Myocyte (in vitro differentiated cells): ENCODE results near the gene VAT1L. TPM values are rescaled to one million over a fixed set of nuclear protein-coding genes. Genes with fewer than 3 reads are reported as not detected.

Experiments
- DNase-seq: peaks from one replicate; pipeline ENCODE4 v3.0.0-alpha.2; 2012; ENCODE audit warnings: low read depth
- total RNA-seq: library from RNA; depleted of rRNA; stranded (reverse); fragments of >200 nt; gene quantifications from 2 replicates; pipeline ENCODE4 v1.2.3, GENCODE V29; 2014

Gene VAT1L
- total RNA-seq, 1 donor from 2014 or later, result not detected

DNA sequence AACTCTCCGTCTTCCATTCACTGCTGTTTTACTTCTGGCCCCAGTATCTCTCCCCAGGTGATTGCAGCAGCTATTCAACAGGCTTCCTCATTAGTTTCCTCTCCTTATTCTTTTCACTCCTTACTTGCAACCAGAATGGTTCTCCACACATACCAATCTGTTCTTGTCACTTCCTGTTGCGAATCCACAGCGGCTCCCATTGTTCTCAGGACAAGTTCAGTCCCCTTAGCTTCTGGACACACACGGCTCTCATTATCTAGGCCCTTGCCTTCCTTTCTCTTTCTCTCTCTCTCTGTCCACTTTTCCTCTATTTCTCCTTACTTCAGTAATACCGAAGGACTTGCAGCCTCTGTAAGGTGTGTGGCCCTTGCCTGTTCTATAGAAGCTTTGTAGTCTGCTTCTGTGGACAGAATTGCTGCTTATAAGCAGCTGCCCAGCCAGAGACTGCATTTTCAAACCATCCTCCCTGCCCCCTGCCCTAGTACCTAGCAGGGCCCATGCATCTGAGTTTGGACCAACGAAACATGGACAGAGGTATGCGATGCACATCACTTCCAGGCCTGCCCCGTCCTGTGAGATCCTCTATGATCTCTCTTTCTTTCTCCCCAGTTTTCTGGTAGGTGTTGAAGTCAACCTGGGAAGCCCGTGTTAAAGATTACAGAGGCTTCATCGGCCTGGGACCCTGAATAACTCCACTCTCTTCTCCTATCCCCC is 45.7 kb downstream of the VAT1L start:
- no peak for DNase-seq

DNA sequence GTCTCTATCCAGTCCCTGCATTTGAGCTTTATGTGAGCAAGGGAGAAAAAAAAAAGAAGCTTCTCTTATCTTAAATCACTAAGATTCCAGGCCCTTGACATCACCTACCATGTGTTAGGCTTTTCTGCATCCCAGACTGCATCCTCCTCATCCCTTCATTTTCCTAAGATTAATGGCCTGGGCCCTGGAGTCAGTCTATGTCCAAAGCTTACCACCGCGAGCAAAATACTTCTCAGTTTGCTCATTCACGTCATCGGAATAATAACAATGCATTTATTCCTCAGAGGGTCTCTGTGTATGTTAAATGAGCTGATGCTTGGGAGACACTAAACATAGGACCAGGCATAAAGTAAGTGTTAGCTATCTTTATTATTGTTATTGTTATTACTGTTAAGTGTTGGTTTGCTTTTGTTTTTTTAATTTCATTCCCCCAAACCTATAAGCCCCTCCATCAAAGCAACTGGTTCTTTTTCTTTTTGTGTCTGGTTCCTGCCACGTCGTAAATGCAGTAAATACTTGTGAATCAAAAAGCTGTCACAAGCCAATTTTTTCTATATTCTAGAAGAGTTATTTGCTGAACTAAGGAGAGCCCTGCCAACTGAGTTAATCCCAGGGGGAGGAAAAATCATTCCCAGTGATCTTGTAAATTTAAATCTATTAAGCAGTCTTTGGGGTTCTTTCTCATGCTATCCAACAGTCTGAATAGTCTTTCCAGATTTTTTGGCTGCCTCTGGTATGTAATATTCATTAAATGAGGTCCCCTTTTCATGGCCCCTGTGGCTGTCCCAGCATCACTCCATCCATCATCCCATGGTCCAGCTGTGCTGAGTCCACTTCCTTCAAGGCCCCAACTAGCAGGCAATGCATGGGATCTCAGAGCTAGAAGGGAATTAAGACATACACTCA is 46.5 kb downstream of the VAT1L start:
- DNase-seq, result no peak

DNA sequence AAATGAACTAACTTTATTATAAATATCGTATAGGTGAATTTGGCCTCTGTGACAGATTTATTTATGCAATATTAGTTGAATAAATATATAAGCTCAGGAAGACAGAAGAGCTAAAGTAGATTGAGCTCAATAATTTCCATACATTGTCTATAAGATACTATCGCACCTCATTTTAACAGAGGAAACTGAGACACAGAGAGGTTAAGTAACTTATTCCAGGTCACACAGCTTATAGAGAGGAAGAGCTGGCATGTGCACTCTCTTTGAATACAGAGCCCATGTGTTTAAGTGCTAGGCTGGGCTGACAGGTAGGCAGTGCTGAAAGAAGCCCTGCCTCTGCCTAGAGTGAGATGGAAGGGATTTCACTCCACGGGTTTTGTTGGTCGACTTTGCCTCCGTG is 48.4 kb downstream of the VAT1L start:
- DNase-seq, result no peak

DNA sequence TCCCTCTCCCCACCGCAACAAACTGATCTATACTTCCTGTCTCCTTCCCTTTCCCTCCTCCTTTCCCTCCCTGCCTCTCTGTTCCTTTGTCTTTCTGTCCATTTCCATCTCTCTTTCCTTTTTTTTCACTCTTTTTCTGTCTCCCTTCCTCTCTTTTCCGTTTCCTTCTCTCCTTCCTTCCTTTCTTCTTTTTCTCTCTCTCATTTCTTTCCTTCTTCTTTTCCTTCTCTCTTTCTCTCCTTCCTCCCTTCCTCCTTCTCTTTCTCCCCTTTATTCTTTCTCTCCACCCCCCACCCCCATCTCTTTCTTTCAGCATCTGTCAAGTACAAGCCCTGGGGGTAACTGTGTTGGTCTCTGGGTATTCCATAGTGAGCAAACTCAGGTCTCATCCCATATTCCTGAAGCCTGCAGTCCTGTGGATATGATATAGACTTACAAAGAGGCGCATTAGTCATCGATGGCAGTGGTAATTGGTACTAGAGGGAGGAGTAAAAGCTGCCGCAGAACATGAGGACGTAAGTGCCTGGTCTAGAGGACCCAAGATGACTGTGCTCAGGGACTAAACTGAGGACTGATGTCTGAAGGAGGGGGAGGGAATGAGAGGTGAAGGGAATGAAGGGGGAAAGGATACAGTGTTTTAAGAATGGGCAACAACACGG is 50.4 kb downstream of the VAT1L start:
- DNase-seq, result no peak

DNA sequence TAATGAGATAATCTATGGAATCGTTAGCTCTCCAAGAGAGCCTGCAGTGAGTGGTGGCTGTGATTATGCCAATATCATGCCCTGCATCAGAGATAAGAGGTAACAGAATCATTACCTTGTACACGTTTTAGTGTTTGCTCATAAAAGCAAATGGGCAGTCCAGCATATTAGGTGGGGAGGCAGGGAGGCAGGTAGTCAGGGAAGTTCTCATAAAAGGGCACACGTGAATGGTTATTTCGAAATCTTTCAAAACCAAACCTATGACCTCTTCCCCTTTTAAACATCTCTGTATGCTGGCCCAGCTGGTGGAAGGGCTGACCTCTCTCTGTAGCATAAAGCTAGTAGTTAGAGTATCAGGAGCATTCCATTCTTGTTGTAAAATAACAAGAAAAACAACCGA is 51.7 kb downstream of the VAT1L start:
- no peak for DNase-seq

DNA sequence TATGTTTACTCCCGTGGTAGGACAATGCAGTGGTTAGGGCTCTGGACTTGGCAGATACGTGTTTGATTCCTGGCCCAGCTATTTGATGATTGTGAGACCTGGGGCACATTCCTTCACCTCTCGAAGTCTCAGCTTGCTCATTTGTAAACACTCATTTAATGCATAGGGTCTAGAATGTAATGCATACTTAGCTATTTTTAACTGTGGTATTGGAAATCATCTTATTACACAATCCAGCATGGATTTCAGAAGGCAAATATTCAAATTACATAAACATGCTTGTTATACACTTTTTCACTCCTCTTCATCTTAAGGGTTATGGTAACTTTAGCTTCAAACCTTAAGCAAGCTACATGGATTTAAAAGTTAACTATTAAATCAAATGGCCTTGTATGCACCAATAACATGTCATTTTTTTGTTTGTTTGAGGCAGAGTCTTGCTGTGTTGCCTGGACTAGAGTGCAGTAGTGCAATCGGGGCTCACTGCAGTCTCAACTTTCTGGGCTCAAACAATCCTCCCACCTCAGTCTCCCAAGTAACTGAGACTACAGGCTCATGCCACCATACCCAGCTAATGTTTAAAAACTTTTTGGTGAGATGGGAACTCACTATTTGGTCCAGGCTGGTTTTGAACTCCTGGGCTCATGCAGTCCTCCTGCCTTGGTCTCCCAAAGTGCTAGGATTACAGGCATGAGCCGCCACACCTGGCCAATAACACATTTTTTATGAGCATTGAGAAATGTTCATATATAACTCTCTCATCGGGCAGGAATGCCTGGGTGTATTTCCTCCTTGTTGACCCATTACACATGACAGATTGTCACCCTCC is 52.5 kb downstream of the VAT1L start:
- DNase-seq, result no peak

- no peak for DNase-seq
These were observed 53.1 kb downstream of the VAT1L start for GRCh38 chr16:77841502-77841763.

DNA sequence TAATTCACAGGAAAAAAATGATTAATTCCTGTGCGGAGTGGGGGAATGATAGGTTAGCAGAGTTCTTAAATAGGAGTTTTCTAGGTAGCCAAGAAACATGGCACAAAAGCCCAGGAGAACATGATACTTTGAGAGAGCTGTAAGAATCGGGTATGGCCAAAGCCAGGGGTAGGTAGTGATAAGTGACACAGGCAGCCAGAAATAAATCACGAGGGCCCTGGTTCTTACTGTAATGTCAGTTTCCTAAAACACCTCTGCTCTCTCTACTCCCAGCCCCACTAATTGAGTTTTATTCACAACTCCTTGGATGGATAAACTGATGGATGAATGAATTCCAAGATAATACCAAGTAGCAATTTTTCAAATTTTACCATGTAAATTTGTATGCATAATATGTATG is 54.1 kb downstream of the VAT1L start:
- no peak for DNase-seq

DNA sequence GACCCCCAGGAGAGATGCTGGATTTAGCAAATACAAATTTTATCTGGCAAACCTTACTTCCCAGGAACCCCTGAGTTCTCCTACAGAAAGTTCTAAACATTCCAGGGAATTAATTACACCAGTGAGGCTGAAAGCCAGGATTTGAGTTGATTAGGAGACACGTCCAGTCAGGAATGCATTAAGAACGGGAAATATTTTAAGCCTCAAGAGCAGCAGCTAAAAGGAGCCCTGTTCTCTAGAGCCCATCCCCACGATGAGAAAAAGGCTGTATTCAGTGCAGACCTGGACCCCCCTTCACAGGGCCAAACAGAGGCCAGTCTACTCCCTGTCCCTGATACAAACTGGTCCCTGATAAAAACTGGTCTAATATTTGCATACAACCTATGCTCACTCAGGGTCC is 55.0 kb downstream of the VAT1L start:
- no peak for DNase-seq

DNA sequence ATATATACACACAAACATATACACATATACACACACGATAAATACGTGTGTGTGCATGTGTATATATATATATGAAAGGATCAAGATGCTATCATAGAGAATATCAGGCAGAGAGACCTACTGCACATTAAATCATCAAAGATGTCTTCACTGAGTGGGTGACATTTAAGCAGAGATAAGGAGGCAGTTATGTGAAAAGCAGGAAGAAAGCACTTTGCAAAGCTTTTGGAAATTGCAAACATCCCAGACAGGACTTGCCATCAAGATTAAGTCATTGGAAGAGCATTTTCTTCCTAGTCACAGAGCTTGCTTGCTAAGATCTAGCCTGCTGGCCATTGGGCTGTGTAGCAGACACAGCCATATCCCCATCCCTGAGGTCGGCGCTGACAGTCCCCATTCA is 56.4 kb downstream of the VAT1L start:
- no peak for DNase-seq

DNA sequence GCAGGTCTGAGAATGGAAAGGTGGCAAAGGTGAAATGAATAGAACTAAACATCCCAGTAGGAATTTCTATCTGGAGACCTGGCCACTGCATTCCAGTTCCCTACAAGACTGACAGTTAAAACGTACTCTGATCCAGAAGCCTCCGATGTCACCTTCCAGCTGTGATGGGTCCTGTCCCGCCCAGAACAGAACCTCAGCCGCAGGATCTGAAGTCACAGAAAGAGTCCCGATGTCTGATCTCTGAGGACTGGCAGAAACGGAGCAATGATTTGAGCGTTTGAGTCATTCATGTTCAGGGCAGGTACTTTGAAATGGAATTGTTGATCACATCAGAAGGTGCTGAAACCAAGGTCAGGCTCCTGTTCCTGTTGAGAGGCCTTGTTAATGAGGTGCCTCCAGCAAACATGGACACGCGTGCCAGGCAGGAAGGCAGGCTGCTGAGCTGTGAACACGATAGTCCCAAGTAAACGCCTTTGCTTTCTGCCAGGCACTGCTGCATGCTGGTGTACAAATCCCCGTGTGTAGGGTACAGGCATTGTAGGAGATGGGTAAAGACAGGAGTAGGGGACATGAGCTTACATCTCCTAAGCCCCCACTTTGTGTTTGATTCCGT is 61.4 kb downstream of the VAT1L start:
- no peak for DNase-seq

GRCh38 chr16:77850636-77851333 is 62.4 kb downstream of the VAT1L start:
- no peak for DNase-seq

GRCh38 chr16:77853161-77853560 is 64.8 kb downstream of the VAT1L start:
- DNase-seq, result no peak

GRCh38 chr16:77856438-77857160 is 68.2 kb downstream of the VAT1L start:
- no peak for DNase-seq

DNA sequence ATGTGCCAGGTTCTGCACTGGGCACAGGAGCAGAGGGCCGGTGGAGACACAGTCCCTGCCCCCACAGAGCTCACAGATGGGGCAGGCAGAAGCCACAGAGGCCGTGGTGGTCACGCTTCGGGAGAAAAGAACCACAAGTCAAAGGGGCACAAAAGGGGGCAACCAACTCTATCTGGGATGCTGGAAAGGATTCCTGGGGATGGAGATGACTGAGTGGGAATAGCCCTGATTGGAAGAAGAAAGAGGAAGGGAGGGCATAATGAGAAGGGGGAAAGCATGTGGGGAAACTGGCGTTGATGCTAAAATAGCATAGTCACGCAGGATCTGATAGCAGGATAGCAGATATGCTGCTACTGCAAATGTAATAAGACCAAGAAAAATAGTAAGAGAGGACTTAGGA is 69.7 kb downstream of the VAT1L start:
- DNase-seq, result no peak

DNA sequence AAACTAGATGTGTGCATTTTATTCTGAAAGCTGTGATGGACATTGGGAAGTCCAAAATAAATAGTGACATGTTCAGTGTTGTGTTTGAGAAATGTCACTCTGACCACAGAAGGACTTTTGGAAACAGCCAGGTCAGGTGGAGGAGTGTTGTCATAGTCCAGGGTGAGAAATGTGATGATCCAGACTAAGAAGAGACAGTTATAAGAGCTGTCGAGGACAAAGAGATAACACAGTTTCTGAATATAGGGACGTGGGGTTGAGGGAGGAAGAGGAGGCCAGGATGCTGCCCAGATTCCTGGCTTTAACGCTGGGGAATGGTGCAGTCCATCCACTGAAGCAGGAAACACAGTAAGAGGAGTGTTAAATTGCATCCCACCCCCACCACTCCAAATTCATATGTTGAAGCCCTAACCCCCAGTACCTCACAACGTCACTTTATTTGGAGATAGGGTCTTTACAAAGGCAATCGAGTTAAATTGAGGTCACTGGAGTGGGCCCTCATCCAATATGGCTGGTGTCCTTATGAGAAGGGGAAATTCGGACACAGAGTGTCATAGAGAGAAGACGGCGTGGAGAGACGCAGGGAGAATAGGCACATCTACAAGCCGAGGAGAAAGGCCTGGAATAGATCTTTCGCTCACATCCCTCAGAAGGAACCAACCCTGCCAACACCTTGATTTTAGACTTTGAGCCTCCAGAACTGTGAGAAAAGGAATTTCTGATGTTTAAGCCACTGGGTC is 71.3 kb downstream of the VAT1L start:
- DNase-seq, result no peak

DNA sequence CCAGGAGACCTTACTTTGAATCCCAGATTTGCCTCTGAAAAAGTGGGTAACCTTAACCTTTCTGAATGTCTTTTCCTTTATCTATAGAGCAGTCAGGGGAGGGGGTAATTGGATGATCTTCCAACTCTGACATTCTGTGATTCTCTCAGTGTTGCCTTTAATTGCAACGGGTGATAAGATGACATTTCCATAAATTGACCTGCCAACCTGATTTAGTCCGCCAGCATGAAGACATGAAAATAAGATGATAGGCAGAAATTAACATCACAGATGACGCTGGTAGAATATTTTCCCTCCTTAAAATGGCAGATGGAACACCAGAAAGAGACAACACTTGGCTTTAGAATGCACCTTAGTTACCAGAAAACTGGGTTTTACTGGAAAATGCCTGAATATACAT is 72.6 kb downstream of the VAT1L start:
- no peak for DNase-seq

DNA sequence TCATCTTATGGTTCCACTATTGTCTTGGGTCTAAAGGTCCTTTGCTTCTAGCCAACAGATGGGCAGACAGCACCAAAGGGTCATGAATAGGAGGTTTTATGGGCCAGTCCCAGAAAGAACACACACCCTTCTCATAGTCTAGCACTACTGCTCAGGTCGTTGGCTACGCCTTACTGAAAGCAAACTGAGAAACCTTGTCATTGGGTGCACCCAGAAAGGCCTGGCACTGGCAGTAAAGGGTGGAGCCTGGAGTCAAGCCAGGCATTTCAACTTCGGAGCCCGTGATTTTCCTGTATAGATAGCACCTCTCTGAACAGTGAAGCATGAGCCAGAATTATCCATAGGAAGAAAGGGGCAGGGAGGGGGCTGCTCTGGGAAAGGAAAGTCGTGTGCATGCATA is 74.9 kb downstream of the VAT1L start:
- no peak for DNase-seq

DNA sequence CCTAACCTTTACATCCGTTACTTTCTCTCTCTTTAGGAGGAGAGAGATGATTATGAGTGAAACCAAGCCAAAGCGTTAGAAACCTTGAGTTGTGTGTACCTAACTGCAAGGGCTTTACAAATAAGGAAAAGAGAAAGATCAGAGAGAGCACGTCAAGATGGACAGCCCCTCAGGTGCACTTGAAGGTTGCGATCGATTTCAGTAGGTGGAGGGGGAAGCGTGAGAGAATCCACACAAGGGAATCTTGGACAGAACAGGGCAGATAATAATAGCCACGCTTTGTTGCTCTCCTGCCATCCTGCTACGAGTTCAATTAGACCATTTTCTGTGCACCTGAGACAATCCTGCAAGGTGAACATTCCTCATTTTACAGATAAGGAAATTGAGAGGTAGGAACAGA is 78.4 kb downstream of the VAT1L start:
- no peak for DNase-seq
